Lower leg skin (tissue), 3 donors: ENCODE measurements around the gene CAMKMT.

Experiments used
- CTCF ChIP-seq, 3 donors: fragments of 450-650 bp; IDR thresholded peaks; one replicate each; pipeline ENCODE4 v1.5.1; 2016; ENCODE audit warnings: antibody characterized with exemption in 3 of 3, mild to moderate bottlenecking in 3 of 3, moderate library complexity in 2 of 3
- POLR2A ChIP-seq, 2 donors: fragments of 450-650 bp; IDR thresholded peaks; one replicate each; pipeline ENCODE4 v1.6.1; 2016 to 2017; ENCODE audit warnings: antibody characterized with exemption in 2 of 2, mild to moderate bottlenecking in 1 of 2, moderate library complexity in 1 of 2

- TF ChIP-seq CTCF (IDR thresholded peaks at IDR 0.05) (no peak), POLR2A (IDR thresholded peaks at IDR 0.05) (no peak)
Measured at GRCh38 chr2:44650796-44651195, 289.0 kb downstream of the CAMKMT start.
